Activated CD8-positive, alpha-beta memory T cell treated with anti-CD3 and anti-CD28 coated beads, Interleukin-2, amount 50 U/mL, for 1 hour (primary cell): ENCODE results near the gene TPRG1L.

ENCODE experiments used
- DNase-seq: peaks from one replicate; pipeline ENCODE4 v3.0.0-alpha.2; 2020; ENCODE audit errors: extremely low read depth

TPRG1L gene

GRCh38 chr1:3628445-3628844, 3.6 kb downstream of the TPRG1L start:
- no peak for DNase-seq

- DNase-seq: no peak
Measured at GRCh38 chr1:3629561-3630160, 4.8 kb downstream of the TPRG1L start.

- DNase-seq: no peak
Measured at GRCh38 chr1:3630161-3630611, 5.4 kb downstream of the TPRG1L start.

- DNase-seq: no peak
Measured at GRCh38 chr1:3630914-3631313, 6.1 kb downstream of the TPRG1L start.

- DNase-seq: no peak
Measured at GRCh38 chr1:3631320-3632260, 6.8 kb downstream of the TPRG1L start.

GRCh38 chr1:3632298-3632697, 7.5 kb downstream of the TPRG1L start:
- DNase-seq: no peak

GRCh38 chr1:3632716-3633343, 8.0 kb downstream of the TPRG1L start:
- no peak for DNase-seq

- DNase-seq: no peak
Measured at GRCh38 chr1:3633344-3634058, 8.7 kb downstream of the TPRG1L start.

GRCh38 chr1:3634059-3634800, 9.4 kb downstream of the TPRG1L start:
- no peak for DNase-seq

- DNase-seq: no peak
Measured at GRCh38 chr1:3636080-3636479, 11.3 kb downstream of the TPRG1L start.

GRCh38 chr1:3636531-3636930, 11.7 kb downstream of the TPRG1L start:
- no peak for DNase-seq

- no peak for DNase-seq
Measured at GRCh38 chr1:3638027-3638426, 13.2 kb downstream of the TPRG1L start.

GRCh38 chr1:3638676-3639075, 13.9 kb downstream of the TPRG1L start:
- no peak for DNase-seq

GRCh38 chr1:3639397-3639911, 14.6 kb downstream of the TPRG1L start:
- DNase-seq: no peak

GRCh38 chr1:3640121-3640837, 15.5 kb downstream of the TPRG1L start:
- no peak for DNase-seq

- no peak for DNase-seq
Measured at GRCh38 chr1:3641046-3641760, 16.4 kb downstream of the TPRG1L start.

GRCh38 chr1:3641816-3642215, 17.0 kb downstream of the TPRG1L start:
- no peak for DNase-seq

GRCh38 chr1:3642919-3643675, 18.3 kb downstream of the TPRG1L start:
- no peak for DNase-seq

GRCh38 chr1:3644273-3644672, 19.5 kb downstream of the TPRG1L start:
- DNase-seq: no peak
